Upper lobe of left lung (tissue), 4 donors: ENCODE results near the gene TMEM161A.

Source experiments
- CTCF ChIP-seq, 6 experiments: fragments of 450-650 bp in 4 of 6; fragments of 200-600 bp in 2 of 6; sonication (generic) in 2 of 6; IDR thresholded peaks; one replicate each; pipeline ENCODE4 v1.5.1; 2016 to 2019; ENCODE audit warnings: antibody characterized with exemption in 6 of 6
- POLR2AphosphoS5 ChIP-seq, 2 donors: sonication (generic); formaldehyde crosslinking; IDR thresholded peaks; one replicate each; pipeline ENCODE4 v1.5.1; 2017; ENCODE audit warnings: antibody characterized with exemption in 2 of 2

GRCh38 chr19:19170873-19171672 is 32.8 kb upstream of the TMEM161A start:
- no peak for TF ChIP-seq CTCF (IDR thresholded peaks at IDR 0.05)
- TF ChIP-seq POLR2AphosphoS5 (IDR thresholded peaks at IDR 0.05): no peak
